GM12878 (cell line): ENCODE results near the gene CSAD. TPM values are rescaled to one million over a fixed set of nuclear protein-coding genes. Genes with fewer than 3 reads are reported as not detected.

Experiments used
- ATAC-seq: fragments of 200-7000 bp; cut with Tn5 transposase; 3 replicates; pipeline ENCODE4 v1.9.1; 2020; ENCODE audit warnings: mild to moderate bottlenecking, moderate library complexity
- BruUV-seq: library from RNA; stranded (reverse); fragments of 400-500 nt; replicated peaks from 2 replicates; lab custom pipeline; 2021; lab: Mats Ljungman, UMichigan
- CTCF ChIA-PET: fragments of 300-600 bp; sonication (Branson Sonifier 250); formaldehyde crosslinking; extraction: SDS; loops from one replicate; lab custom pipeline; 2021; ENCODE audit warnings: inconsistent platforms; lab: Yijun Ruan, JAX
- POLR2A ChIA-PET: fragments of 350-600 bp; formaldehyde crosslinking; extraction: SDS; loops from one replicate; lab custom pipeline; 2021; ENCODE audit warnings: inconsistent platforms; lab: Charles Lee
- RAD21 ChIA-PET: fragments of 300-600 bp; sonication (Branson Sonifier 250); formaldehyde crosslinking; loops from one replicate; lab custom pipeline; 2023; ENCODE audit warnings: antibody characterized with exemption; ENCODE audit not compliant: unreplicated experiment; lab: Charles Lee
- SMC1A ChIA-PET: fragments of 300-600 bp; sonication (Branson Sonifier 250); formaldehyde crosslinking; loops from one replicate; lab custom pipeline; 2023; ENCODE audit not compliant: unreplicated experiment, uncharacterized antibody; lab: Charles Lee
- DNase-seq: peaks from one replicate; pipeline ENCODE4 v3.0.0-alpha.2; 2011; ENCODE audit warnings: low read depth, low spot score
- FAIRE-seq: peaks from 3 replicates; lab custom pipeline; 2011; peaks lifted over from hg19 to GRCh38; lab: Jason Lieb, UNC
- H2AFZ ChIP-seq: 2 replicates; pipeline ENCODE4 v1.6.0; 2011; ENCODE audit warnings: low read depth, low read length, control low read depth; ENCODE audit not compliant: control insufficient read depth
- H3K27ac ChIP-seq: 2 replicates; pipeline ENCODE4 v1.5.1; 2011; ENCODE audit warnings: control low read depth; ENCODE audit not compliant: control insufficient read depth, insufficient read depth
- H3K27me3 ChIP-seq, 2 experiments: replicated peaks in 1 of 2; 2 replicates each; pipeline versions ENCODE4 v1.6.0 to v1.6.1; 2011; ENCODE audit warnings: low read length in 1 of 2; ENCODE audit not compliant: control insufficient read depth in 2 of 2, insufficient read depth in 2 of 2
- H3K36me3 ChIP-seq, 2 experiments: 2 replicates each; pipeline ENCODE4 v1.5.1; 2011; ENCODE audit warnings: low read length in 1 of 2; ENCODE audit not compliant: control insufficient read depth in 2 of 2, insufficient read depth in 2 of 2
- H3K4me1 ChIP-seq: 2 replicates; pipeline ENCODE4 v1.6.1; 2011; ENCODE audit warnings: mild to moderate bottlenecking, low read length, moderate library complexity, mixed read lengths; ENCODE audit not compliant: control insufficient read depth, insufficient read depth
- H3K4me2 ChIP-seq: 2 replicates; pipeline ENCODE4 v1.6.0; 2011; ENCODE audit warnings: control low read depth; ENCODE audit not compliant: control insufficient read depth, insufficient read depth
- H3K4me3 ChIP-seq: fragments of 200-600 bp; sonication (generic); 2 replicates; pipeline ENCODE4 v1.5.1; 2016
- H3K79me2 ChIP-seq: 2 replicates; pipeline ENCODE4 v1.6.0; 2011; ENCODE audit warnings: low read length; ENCODE audit not compliant: control insufficient read depth, insufficient read depth
- H3K9ac ChIP-seq: 2 replicates; pipeline ENCODE4 v1.8.0; 2011; ENCODE audit warnings: low read length, control low read depth, mixed read lengths; ENCODE audit not compliant: control insufficient read depth, insufficient read depth
- H3K9me3 ChIP-seq: replicated peaks from 3 replicates; pipeline ENCODE4 v1.5.1; 2011; ENCODE audit warnings: mild to moderate bottlenecking, low read length; ENCODE audit not compliant: control insufficient read depth, insufficient read depth
- H4K20me1 ChIP-seq: 2 replicates; pipeline ENCODE4 v1.6.0; 2011; ENCODE audit not compliant: control insufficient read depth, insufficient read depth
- BHLHE40 ChIP-seq, 2 experiments: fragments of 450-650 bp in 1 of 2; IDR thresholded peaks; 2 replicates each; pipeline ENCODE4 v1.6.1; 2011 to 2017; ENCODE audit warnings: low read depth in 2 of 2, borderline replicate concordance in 1 of 2, improper control_type of control experiment in 1 of 2, low read length in 1 of 2, mild to moderate bottlenecking in 1 of 2
- EED ChIP-seq: sonication (generic); IDR thresholded peaks from 2 replicates; pipeline ENCODE4 v1.6.1; 2016; ENCODE audit warnings: antibody characterized with exemption, low read depth
- IKZF1 ChIP-seq: fragments of 450-650 bp; conservative IDR thresholded peaks from 2 replicates; pipeline ENCODE4 v1.6.1; 2017; ENCODE audit warnings: antibody characterized with exemption, mild to moderate bottlenecking
- MEF2B ChIP-seq: fragments of 450-650 bp; IDR thresholded peaks from 2 replicates; pipeline ENCODE4 v1.6.1; 2018; ENCODE audit warnings: mild to moderate bottlenecking, moderate library complexity; ENCODE audit not compliant: partially characterized antibody, poor library complexity, severe bottlenecking
- MXI1 ChIP-seq: fragments of 150-350 bp; IDR thresholded peaks from 2 replicates; pipeline ENCODE4 v1.6.1; 2011; ENCODE audit warnings: low read depth, mild to moderate bottlenecking, inconsistent platforms, low read length, improper control_type of control experiment
- MYC ChIP-seq: IDR thresholded peaks from 2 replicates; pipeline ENCODE4 v1.6.1; 2011; ENCODE audit warnings: mild to moderate bottlenecking, low read length, moderate library complexity, inconsistent platforms; ENCODE audit not compliant: insufficient read depth, insufficient replicate concordance, insufficient read length, severe bottlenecking
- POLR2A ChIP-seq: IDR thresholded peaks from 2 replicates; pipeline ENCODE4 v1.6.1; 2011; ENCODE audit warnings: low read depth, mild to moderate bottlenecking, low read length
- POLR2AphosphoS2 ChIP-seq: IDR thresholded peaks from 2 replicates; pipeline ENCODE4 v1.6.1; 2011; ENCODE audit warnings: low read depth, mild to moderate bottlenecking, low read length, improper control_type of control experiment, moderate library complexity
- POLR2AphosphoS5 ChIP-seq: IDR thresholded peaks from 2 replicates; pipeline ENCODE4 v1.6.1; 2011; ENCODE audit warnings: mild to moderate bottlenecking, low read length, inconsistent platforms
- POU2F2 ChIP-seq: IDR thresholded peaks from 3 replicates; pipeline ENCODE4 v1.6.1; 2011; ENCODE audit warnings: low read depth, mild to moderate bottlenecking, low read length, borderline replicate concordance
- RAD21 ChIP-seq: IDR thresholded peaks from 2 replicates; pipeline ENCODE4 v1.6.1; 2011; ENCODE audit warnings: mild to moderate bottlenecking, low read depth, low read length, moderate library complexity; ENCODE audit not compliant: insufficient read depth
- SMC3 ChIP-seq: IDR thresholded peaks from 2 replicates; pipeline ENCODE4 v1.6.1; 2011; ENCODE audit warnings: low read length, improper control_type of control experiment, borderline replicate concordance
- TCF12 ChIP-seq: IDR thresholded peaks from 2 replicates; pipeline ENCODE4 v1.6.1; 2011; ENCODE audit warnings: low read depth, mild to moderate bottlenecking, low read length
- ZNF384 ChIP-seq: IDR thresholded peaks from 2 replicates; pipeline ENCODE4 v1.6.1; 2012; ENCODE audit warnings: low read depth, mild to moderate bottlenecking, low read length, improper control_type of control experiment, borderline replicate concordance
- WGBS: methylation state at CpG from one replicate; pipeline ENCODE4 v1.1.6; 2016; ENCODE audit warnings: low lambda C conversion rate; ENCODE audit not compliant: insufficient replicate concordance, insufficient coverage; ENCODE audit errors: missing lambda C conversion rate; 5-methylcytosine and 5-hydroxymethylcytosine counted together
- in situ Hi-C: fragments of 300-500 bp; cut with MboI; formaldehyde crosslinking; loops from 9 replicates; pipeline ENCODE4 v1.14.3; 2018; ENCODE audit warnings: mixed read lengths
- intact Hi-C: fragments of 100-400 bp; cut with micrococcal nuclease; formaldehyde crosslinking; loops from one replicate; pipeline ENCODE4 v1.14.2; 2022; ENCODE audit not compliant: unreplicated experiment
- polyA plus RNA-seq, 11 experiments: library from polyadenylated mRNA; depleted of rRNA in 4 of 11; unstranded in 6 of 11; stranded (reverse) in 5 of 11; fragments of >200 nt; fragmentation: Nextera tagmentation in 4 of 11; fragmentation: Illumina TruSeq in 1 of 11; extraction: Ambion mirVana in 4 of 11; extraction: Trizol in 1 of 11; gene quantifications; 1 replicate in 1 of 11; 2 replicates in 10 of 11; pipeline versions ENCODE4 v1.2.1 to v1.2.3, GENCODE V29; 2011 to 2016; ENCODE audit warnings: inconsistent platforms in 2 of 11, missing spikeins in 2 of 11, low read depth in 1 of 11
- total RNA-seq, 4 experiments: library from RNA; depleted of rRNA in 3 of 4; stranded (reverse); fragments of >200 nt in 3 of 4; fragmentation: Illumina TruSeq in 1 of 4; extraction: Trizol in 1 of 4; gene quantifications; 2 replicates each; pipeline versions ENCODE4 v1.2.1 to v1.2.3, GENCODE V29; 2013 to 2021

The CSAD gene
- total and polyA plus RNA-seq, 10 of the 15 experiments (the other 5 are each of a cell fraction or from before 2014, with no cell fraction given) = 1.1 to 20.4 (median 6.2) TPM

GRCh38 chr12:53191096-53191884 is 10.6 kb upstream of the CSAD start:
- ChIA-PET RAD21 (interaction anchor here (2.3 kb wide), 1 partner anchor 32 kb away, joined by 16 read pairs; no protein-coding TSS in a partner anchor), POLR2A (interaction anchor here (0.5 kb wide), 2 partner anchors 13 to 454 kb away, joined by 4 to 6 read pairs; no protein-coding TSS in a partner anchor), CTCF (interaction anchor here (0.8 to 6.7 kb wide), 7 partner anchors 9 to 77 kb away, joined by 3 to 89 read pairs (median 6); partner anchors contain the start of gene ESPL1)
- no peak for ATAC-seq
- peaks cover 43 to 56% of the 10 kb centered on the region in 2 experiments for H3K36me3 ChIP-seq
- intact Hi-C loops = no loop called here
- no peak overlapping the region for H3K4me3 ChIP-seq
- H4K20me1 ChIP-seq = no peaks in the 10 kb centered on the region
- H3K4me1 ChIP-seq = no peaks in the 10 kb centered on the region
- no peaks in the 10 kb centered on the region for H3K79me2 ChIP-seq
- no peak for FAIRE-seq
- no TSS peak for BruUV-seq
- no peak overlapping the region for H3K9ac ChIP-seq
- TF ChIP-seq POLR2AphosphoS2 (0 out of 2 replicates have a peak, but pooled peaks have one; percentile 42), MYC (no peak)
- TF ChIP-seq, all 136 proteins: peak for 1
- no peak overlapping the region for H3K27ac ChIP-seq
- H3K4me2 ChIP-seq = no peak overlapping the region
- H3K9me3 ChIP-seq = no peaks in the 10 kb centered on the region
- SMC1A ChIA-PET = interaction anchor here (0.9 to 5.3 kb wide), 6 partner anchors 10 to 97 kb away, joined by 3 to 17 read pairs (median 4); partner anchors contain the start of gene ESPL1
- in situ Hi-C loops = no loop called here
- no peak overlapping the region for H2AFZ ChIP-seq
- DNase-seq = no peak
- 92% methylated on average over 11 of the region's 11 CpGs for WGBS
- no peaks in the 10 kb centered on the region for H3K27me3 ChIP-seq

DNA sequence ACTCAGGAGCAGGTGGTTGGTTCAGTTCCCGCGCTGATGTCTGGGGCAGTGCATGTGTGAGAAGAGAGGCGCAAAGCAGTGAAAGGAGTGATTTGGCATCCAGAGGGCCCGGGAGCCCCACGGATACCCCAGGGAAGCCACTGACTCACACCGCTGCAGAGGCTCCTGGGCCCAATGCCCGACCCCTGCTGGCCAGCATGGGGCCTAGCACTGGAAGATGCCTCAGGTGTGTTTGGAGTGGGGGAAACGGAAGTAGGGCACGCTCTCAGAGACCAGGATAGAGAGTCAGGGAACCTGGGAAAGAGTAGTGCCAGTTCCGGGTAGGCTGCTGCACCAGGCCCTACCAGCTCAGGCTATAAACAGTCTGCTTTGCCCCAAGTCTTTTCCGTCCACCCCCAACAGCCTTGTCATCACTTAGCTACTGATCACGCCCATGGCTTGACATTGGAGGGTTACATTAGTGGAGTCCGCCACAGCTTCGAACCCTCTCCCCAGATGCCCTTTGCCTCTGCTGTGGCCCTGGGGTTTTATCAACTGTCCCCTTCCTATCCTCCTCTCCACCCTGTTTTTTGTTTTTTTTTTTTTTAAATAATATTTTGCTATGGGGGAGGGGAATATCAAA is 9.5 kb upstream of the CSAD start:
- SMC1A ChIA-PET = interaction anchor here (1.2 to 5.3 kb wide), 7 partner anchors 9 to 98 kb away, joined by 3 to 17 read pairs (median 5); partner anchors contain the start of gene ESPL1
- no peaks in the 10 kb centered on the region for H4K20me1 ChIP-seq
- intact Hi-C loops (loop anchor here (1.0 kb wide), 1 partner anchor 31 kb away; no protein-coding TSS in a partner anchor), in situ Hi-C loops (no loop called here)
- CTCF ChIA-PET = interaction anchor here (0.6 to 6.7 kb wide), 12 partner anchors 8 to 124 kb away, joined by 3 to 89 read pairs (median 4); partner anchors contain the start of gene ESPL1
- no peak overlapping the region for H3K4me2 ChIP-seq
- DNase-seq (no peak), ATAC-seq (peak; percentile 90), FAIRE-seq (no peak)
- H3K27ac ChIP-seq = no peak overlapping the region
- RAD21 ChIA-PET = interaction anchor here (1.0 to 2.3 kb wide), 2 partner anchors 30 to 61 kb away, joined by 4 to 16 read pairs; a partner anchor contains a TSS
- no peaks in the 10 kb centered on the region for H3K9me3 ChIP-seq
- H3K9ac ChIP-seq = no peak overlapping the region
- H2AFZ ChIP-seq = no peak overlapping the region
- no peaks in the 10 kb centered on the region for H3K4me1 ChIP-seq
- H3K27me3 ChIP-seq = no peaks in the 10 kb centered on the region
- POLR2A ChIA-PET = interaction anchor here (0.6 to 1.0 kb wide), 3 partner anchors 8 to 13 kb away, joined by 3 to 4 read pairs (median 4); no protein-coding TSS in a partner anchor
- no peak overlapping the region for H3K4me3 ChIP-seq
- H3K79me2 ChIP-seq = no peaks in the 10 kb centered on the region
- WGBS = 70% methylated on average over 14 of the region's 14 CpGs
- peaks cover 35 to 50% of the 10 kb centered on the region in 2 experiments for H3K36me3 ChIP-seq
- no TSS peak for BruUV-seq
- peak; percentile 59 for TF ChIP-seq RAD21
- 0 out of 3 replicates have a peak, but pooled peaks have one; percentile 43 for TF ChIP-seq POU2F2
- TF ChIP-seq IKZF1 = no peak
- 0 out of 2 replicates have a peak, but pooled peaks have one; percentile 30 for TF ChIP-seq TCF12
- 0 out of 2 replicates have a peak, but pooled peaks have one; percentile 50 for TF ChIP-seq POLR2AphosphoS2
- TF ChIP-seq POLR2AphosphoS5 = 0 out of 2 replicates have a peak, but pooled peaks have one; percentile 38
- 0 out of 4 replicates have a peak, but pooled peaks of 1 of the 2 experiments have one; percentile 4 for TF ChIP-seq BHLHE40 (IDR thresholded peaks at IDR 0.05; ENCODE audit: borderline replicate concordance in 1 of 2, low read depth in 2 of 2, low read length in 1 of 2)
- peak; percentile 47 for TF ChIP-seq MEF2B
- TF ChIP-seq POLR2A = peak; percentile 66
- TF ChIP-seq EED = peak; percentile 31; the same call in 1 of the 2 replicates
- 0 out of 2 replicates have a peak, but pooled peaks have one; percentile 8 for TF ChIP-seq ZNF384
- no peak for TF ChIP-seq MXI1
- TF ChIP-seq SMC3 = peak; percentile 64; the same call in 1 of the 2 replicates
